Fibroblast of villous mesenchyme (primary cell): ENCODE results near the gene LRIG3. TPM values are rescaled to one million over a fixed set of nuclear protein-coding genes. Genes with fewer than 3 reads are reported as not detected.
"Not testable (repeated sequence)": the region's sequence is repeated elsewhere in the genome, so short reads cannot be mapped to it uniquely, and the experiment has no call there.

Experiments used
- DNase-seq: peaks from one replicate; pipeline ENCODE4 v3.0.0-alpha.2; 2010; ENCODE audit warnings: low read depth
- H3K4me3 ChIP-seq: 2 replicates; pipeline ENCODE4 v1.5.1; 2011; ENCODE audit warnings: low read depth, mild to moderate bottlenecking, low read length
- CTCF ChIP-seq: IDR thresholded peaks from 2 replicates; pipeline ENCODE4 v1.5.1; 2012; ENCODE audit warnings: low read depth, mild to moderate bottlenecking, low read length; ENCODE audit not compliant: insufficient read depth
- total RNA-seq: library from RNA; depleted of rRNA; stranded (reverse); fragments of >200 nt; gene quantifications from 2 replicates; pipeline ENCODE4 v1.2.3, GENCODE V29; 2012

LRIG3 gene
- total RNA-seq, 1 donor: 97.2 TPM

- H3K4me3 ChIP-seq: no peak overlapping the region
- DNase-seq: no peak
- TF ChIP-seq CTCF: no peak
These were observed 59.5 kb downstream of the LRIG3 start for GRCh38 chr12:58860788-58861240.

GRCh38 chr12:58860056-58860787 is 60.1 kb downstream of the LRIG3 start:
- no peak for DNase-seq
- no peak overlapping the region for H3K4me3 ChIP-seq
- TF ChIP-seq CTCF: no peak

GRCh38 chr12:58858030-58858429 is 62.3 kb downstream of the LRIG3 start:
- DNase-seq: no peak
- no peak for TF ChIP-seq CTCF
- H3K4me3 ChIP-seq: no peak overlapping the region

GRCh38 chr12:58857206-58857605 is 63.1 kb downstream of the LRIG3 start:
- H3K4me3 ChIP-seq: not testable (repeated sequence)
- DNase-seq: peak; percentile 31

- H3K4me3 ChIP-seq, DNase-seq: not testable (repeated sequence)
These were observed 64.7 kb downstream of the LRIG3 start for GRCh38 chr12:58855630-58856029.

- TF ChIP-seq CTCF: no peak
- DNase-seq: no peak
These were observed 69.5 kb downstream of the LRIG3 start for GRCh38 chr12:58850826-58851225.

GRCh38 chr12:58847901-58848600 is 72.3 kb downstream of the LRIG3 start:
- no peak overlapping the region for H3K4me3 ChIP-seq
- TF ChIP-seq CTCF: no peak
- no peak for DNase-seq

More at GRCh38 chr12:58850826-58851225, 69.5 kb downstream of the LRIG3 start:
- H3K4me3 ChIP-seq: no peak overlapping the region
